Astrocyte of the spinal cord (primary cell): ENCODE measurements around the gene NOL3.

Source experiments
- DNase-seq: peaks from one replicate; pipeline ENCODE4 v3.0.0; 2011; ENCODE audit warnings: low read depth, low spot score
- H3K4me3 ChIP-seq: 2 replicates; pipeline ENCODE4 v1.5.1; 2011; ENCODE audit warnings: low read depth, mild to moderate bottlenecking, low read length, moderate library complexity
- CTCF ChIP-seq: IDR thresholded peaks from 2 replicates; pipeline ENCODE4 v1.5.1; 2012; ENCODE audit warnings: low read depth, mild to moderate bottlenecking, low read length, inconsistent platforms
- in situ Hi-C: cut with HindIII; loops from 2 replicates; pipeline ENCODE4 v1.10.0; 2017; ENCODE audit warnings: low sequenced_read_pairs

The NOL3 gene

GRCh38 chr16:67204076-67204475, 33.7 kb downstream of the NOL3 start:
- no peak for DNase-seq
- H3K4me3 ChIP-seq: no peak overlapping the region
- in situ Hi-C loops: no loop called here
- TF ChIP-seq CTCF: no peak

GRCh38 chr16:67206129-67206837, 35.9 kb downstream of the NOL3 start:
- DNase-seq: no peak
- H3K4me3 ChIP-seq: no peak overlapping the region
- no peak for TF ChIP-seq CTCF
- in situ Hi-C loops: no loop called here

GRCh38 chr16:67206838-67207248, 36.5 kb downstream of the NOL3 start:
- TF ChIP-seq CTCF: no peak

GRCh38 chr16:67207249-67208091, 37.1 kb downstream of the NOL3 start:
- in situ Hi-C loops: no loop called here
- no peak for TF ChIP-seq CTCF
- DNase-seq: peak; percentile 35
- no peak overlapping the region for H3K4me3 ChIP-seq

More at GRCh38 chr16:67206838-67207248, 36.5 kb downstream of the NOL3 start:
- in situ Hi-C loops: no loop called here
- peak; percentile 14 for DNase-seq
- H3K4me3 ChIP-seq: no peak overlapping the region

- no peak for DNase-seq
- in situ Hi-C loops: no loop called here
Measured at GRCh38 chr16:67208154-67208896, 38.0 kb downstream of the NOL3 start.

More at GRCh38 chr16:67208154-67208896, 38.0 kb downstream of the NOL3 start:
- H3K4me3 ChIP-seq: no peak overlapping the region
- TF ChIP-seq CTCF: no peak
